WTC11 (cell line): Measurements from ENCODE around the gene CTRB1. TPM values are rescaled to one million over a fixed set of nuclear protein-coding genes. Genes with fewer than 3 reads are reported as not detected.

Experiments used
- ATAC-seq: fragments of 200-7000 bp; cut with Tn5 transposase; 2 replicates; pipeline ENCODE4 v1.10.0; 2021; ENCODE audit warnings: mild to moderate bottlenecking, moderate library complexity
- CTCF ChIA-PET: fragments of 300-600 bp; sonication (Branson Sonifier 250); formaldehyde crosslinking; loops from one replicate; lab custom pipeline; 2021; ENCODE audit warnings: antibody characterized with exemption; lab: Charles Lee
- POLR2A ChIA-PET: fragments of 350-600 bp; sonication (Branson Sonifier 250); formaldehyde crosslinking; loops from one replicate; lab custom pipeline; 2021; ENCODE audit warnings: antibody characterized with exemption; lab: Charles Lee
- DNase-seq: peaks from one replicate; pipeline ENCODE4 v3.0.0; 2021; ENCODE audit warnings: low spot score
- H3K27ac Mint-ChIP-seq: 2 replicates; pipeline ENCODE4 v1.8.0; 2021; ENCODE audit warnings: mixed read lengths
- H3K27me3 Mint-ChIP-seq: 2 replicates; pipeline ENCODE4 v1.8.0; 2021; ENCODE audit warnings: low read depth, mild to moderate bottlenecking, moderate library complexity, mixed read lengths
- H3K36me3 Mint-ChIP-seq: 2 replicates; pipeline ENCODE4 v1.8.0; 2021; ENCODE audit warnings: mixed read lengths
- H3K4me1 Mint-ChIP-seq: 2 replicates; pipeline ENCODE4 v1.8.0; 2022; ENCODE audit warnings: mixed read lengths
- H3K4me3 Mint-ChIP-seq: 2 replicates; pipeline ENCODE4 v1.8.0; 2021; ENCODE audit warnings: mild to moderate bottlenecking, moderate library complexity, mixed read lengths
- H3K9me3 Mint-ChIP-seq: 2 replicates; pipeline ENCODE4 v1.8.0; 2021; ENCODE audit warnings: mixed read lengths
- AR ChIP-seq: fragments of 250-450 bp; sonication (Bioruptor Pico); IDR thresholded peaks from 2 replicates; pipeline ENCODE4 v1.9.0; 2021; ENCODE audit warnings: mild to moderate bottlenecking
- ATF1 ChIP-seq: sonication (generic); formaldehyde crosslinking; IDR thresholded peaks from 2 replicates; pipeline ENCODE4 v1.8.1; 2023; ENCODE audit warnings: mild to moderate bottlenecking, moderate library complexity, missing genetic modification reagents
- ATF2 ChIP-seq: sonication (generic); formaldehyde crosslinking; IDR thresholded peaks from 2 replicates; pipeline ENCODE4 v1.8.1; 2022; ENCODE audit warnings: low read depth, missing genetic modification reagents, borderline replicate concordance
- CREB1 ChIP-seq: sonication (generic); formaldehyde crosslinking; IDR thresholded peaks from 2 replicates; pipeline ENCODE4 v1.8.0; 2023; ENCODE audit warnings: mild to moderate bottlenecking, missing genetic modification reagents
- ELF4 ChIP-seq: sonication (generic); formaldehyde crosslinking; IDR thresholded peaks from 2 replicates; pipeline ENCODE4 v1.8.1; 2022; ENCODE audit warnings: low read depth, mild to moderate bottlenecking, moderate library complexity, missing genetic modification reagents
- ERG ChIP-seq: fragments of 250-450 bp; sonication (Bioruptor Pico); IDR thresholded peaks from 2 replicates; pipeline ENCODE4 v1.8.0; 2021; ENCODE audit warnings: mild to moderate bottlenecking
- FOXJ3 ChIP-seq: sonication (generic); formaldehyde crosslinking; IDR thresholded peaks from 2 replicates; pipeline ENCODE4 v1.9.0; 2021; ENCODE audit warnings: missing genetic modification reagents, mild to moderate bottlenecking, borderline replicate concordance
- GABPB1 ChIP-seq: sonication (generic); formaldehyde crosslinking; IDR thresholded peaks from 2 replicates; pipeline ENCODE4 v1.8.1; 2023; ENCODE audit warnings: mild to moderate bottlenecking, missing genetic modification reagents
- KAT7 ChIP-seq: sonication (generic); formaldehyde crosslinking; IDR thresholded peaks from 2 replicates; pipeline ENCODE4 v1.8.1; 2023; ENCODE audit warnings: missing genetic modification reagents, mild to moderate bottlenecking, borderline replicate concordance
- NFE2L1 ChIP-seq: sonication (generic); formaldehyde crosslinking; IDR thresholded peaks from 2 replicates; pipeline ENCODE4 v1.8.1; 2023; ENCODE audit warnings: missing genetic modification reagents
- OVOL2 ChIP-seq: fragments of 250-450 bp; sonication (Bioruptor Pico); IDR thresholded peaks from 2 replicates; pipeline ENCODE4 v1.9.0; 2021; ENCODE audit warnings: mild to moderate bottlenecking, borderline replicate concordance
- SMAD3 ChIP-seq: sonication (generic); formaldehyde crosslinking; IDR thresholded peaks from 2 replicates; pipeline ENCODE4 v1.8.0; 2022; ENCODE audit warnings: missing genetic modification reagents, mild to moderate bottlenecking, borderline replicate concordance
- ZMAT4 ChIP-seq: fragments of 250-450 bp; sonication (Bioruptor Pico); IDR thresholded peaks from 2 replicates; pipeline ENCODE4 v1.9.0; 2021; ENCODE audit warnings: mild to moderate bottlenecking
- ZNF121 ChIP-seq: sonication (generic); formaldehyde crosslinking; IDR thresholded peaks from 2 replicates; pipeline ENCODE4 v1.8.0; 2023; ENCODE audit warnings: missing genetic modification reagents
- ZNF232 ChIP-seq: sonication (generic); formaldehyde crosslinking; IDR thresholded peaks from 2 replicates; pipeline ENCODE4 v1.8.0; 2022; ENCODE audit warnings: mild to moderate bottlenecking, missing genetic modification reagents
- ZNF532 ChIP-seq: fragments of 250-450 bp; sonication (Bioruptor Pico); IDR thresholded peaks from 2 replicates; pipeline ENCODE4 v1.9.0; 2021; ENCODE audit warnings: mild to moderate bottlenecking, borderline replicate concordance
- total RNA-seq: library from RNA; stranded (reverse); gene quantifications from 3 replicates; pipeline ENCODE4 v1.2.3, GENCODE V29; 2021
- TF ChIP-seq, protein P1 (sequence below): sonication (generic); formaldehyde crosslinking; IDR thresholded peaks from 2 replicates; pipeline ENCODE4 v1.8.0; 2022; ENCODE audit warnings: mild to moderate bottlenecking, missing genetic modification reagents
- TF ChIP-seq, protein P2 (sequence below): sonication (generic); formaldehyde crosslinking; IDR thresholded peaks from 2 replicates; pipeline ENCODE4 v1.8.0; 2023; ENCODE audit warnings: mild to moderate bottlenecking, missing genetic modification reagents

Gene CTRB1
- total RNA-seq, 1 experiment from 2014 or later: 3.9 TPM

- no peak for ATAC-seq
- H3K4me1 Mint-ChIP-seq: peaks cover 51% of the 10 kb centered on the region
- 0 out of 2 replicates have a peak, but pooled peaks cover 3% of the 10 kb centered on the region for H3K36me3 Mint-ChIP-seq
- no peaks in the 10 kb centered on the region for H3K27me3 Mint-ChIP-seq
- peak overlapping the region; percentile 76; the same call in 1 of the 2 replicates for H3K4me3 Mint-ChIP-seq
- POLR2A ChIA-PET: interaction anchor here (7.0 kb wide), 1 partner anchor 9 kb away, joined by 57 read pairs; no protein-coding TSS in a partner anchor
- no peaks in the 10 kb centered on the region for H3K9me3 Mint-ChIP-seq
- TF ChIP-seq ZNF232 (CRISPR knock-in tag): no peak
- TF ChIP-seq ZNF121: no peak
- no peak for TF ChIP-seq ZNF532
- TF ChIP-seq OVOL2 (CRISPR knock-in tag): no peak
- no peak for DNase-seq
- CTCF ChIA-PET: interaction anchor here (1.0 kb wide), 1 partner anchor 30 kb away, joined by 3 read pairs; no protein-coding TSS in a partner anchor
- H3K27ac Mint-ChIP-seq: peak overlapping the region; percentile 55; the same call in 1 of the 2 replicates
Measured at GRCh38 chr16:75263291-75263962, 44.6 kb downstream of the CTRB1 start.

- ChIA-PET POLR2A (interaction anchor here (0.6 to 7.0 kb wide), 2 partner anchors 10 to 14 kb away, joined by 3 to 57 read pairs; no protein-coding TSS in a partner anchor), CTCF (interaction anchor here (1.0 kb wide), 1 partner anchor 30 kb away, joined by 3 read pairs; no protein-coding TSS in a partner anchor)
- DNase-seq (no peak), ATAC-seq (no peak)
- 0 out of 2 replicates have a peak, but pooled peaks cover 3% of the 10 kb centered on the region for H3K36me3 Mint-ChIP-seq
- peak overlapping the region; percentile 49 for H3K27ac Mint-ChIP-seq
- no peaks in the 10 kb centered on the region for H3K9me3 Mint-ChIP-seq
- H3K4me1 Mint-ChIP-seq: peaks cover 46% of the 10 kb centered on the region
- H3K4me3 Mint-ChIP-seq: peak overlapping the region; percentile 76
- no peaks in the 10 kb centered on the region for H3K27me3 Mint-ChIP-seq
- TF ChIP-seq, protein P1, sequence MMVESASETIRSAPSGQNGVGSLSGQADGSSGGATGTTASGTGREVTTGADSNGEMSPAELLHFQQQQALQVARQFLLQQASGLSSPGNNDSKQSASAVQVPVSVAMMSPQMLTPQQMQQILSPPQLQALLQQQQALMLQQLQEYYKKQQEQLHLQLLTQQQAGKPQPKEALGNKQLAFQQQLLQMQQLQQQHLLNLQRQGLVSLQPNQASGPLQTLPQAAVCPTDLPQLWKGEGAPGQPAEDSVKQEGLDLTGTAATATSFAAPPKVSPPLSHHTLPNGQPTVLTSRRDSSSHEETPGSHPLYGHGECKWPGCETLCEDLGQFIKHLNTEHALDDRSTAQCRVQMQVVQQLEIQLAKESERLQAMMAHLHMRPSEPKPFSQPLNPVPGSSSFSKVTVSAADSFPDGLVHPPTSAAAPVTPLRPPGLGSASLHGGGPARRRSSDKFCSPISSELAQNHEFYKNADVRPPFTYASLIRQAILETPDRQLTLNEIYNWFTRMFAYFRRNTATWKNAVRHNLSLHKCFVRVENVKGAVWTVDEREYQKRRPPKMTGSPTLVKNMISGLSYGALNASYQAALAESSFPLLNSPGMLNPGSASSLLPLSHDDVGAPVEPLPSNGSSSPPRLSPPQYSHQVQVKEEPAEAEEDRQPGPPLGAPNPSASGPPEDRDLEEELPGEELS (CRISPR knock-in tag): no peak
- TF ChIP-seq SMAD3 (CRISPR knock-in tag) (no peak), CREB1 (CRISPR knock-in tag) (no peak), ATF1 (no peak), GABPB1 (no peak), NFE2L1 (CRISPR knock-in tag) (no peak), KAT7 (CRISPR knock-in tag) (no peak), FOXJ3 (CRISPR knock-in tag) (no peak), ZMAT4 (CRISPR knock-in tag) (no peak), AR (CRISPR knock-in tag) (no peak), ATF2 (CRISPR knock-in tag) (no peak), ELF4 (no peak), ERG (no peak), OVOL2 (CRISPR knock-in tag) (no peak)
- TF ChIP-seq, protein P2, sequence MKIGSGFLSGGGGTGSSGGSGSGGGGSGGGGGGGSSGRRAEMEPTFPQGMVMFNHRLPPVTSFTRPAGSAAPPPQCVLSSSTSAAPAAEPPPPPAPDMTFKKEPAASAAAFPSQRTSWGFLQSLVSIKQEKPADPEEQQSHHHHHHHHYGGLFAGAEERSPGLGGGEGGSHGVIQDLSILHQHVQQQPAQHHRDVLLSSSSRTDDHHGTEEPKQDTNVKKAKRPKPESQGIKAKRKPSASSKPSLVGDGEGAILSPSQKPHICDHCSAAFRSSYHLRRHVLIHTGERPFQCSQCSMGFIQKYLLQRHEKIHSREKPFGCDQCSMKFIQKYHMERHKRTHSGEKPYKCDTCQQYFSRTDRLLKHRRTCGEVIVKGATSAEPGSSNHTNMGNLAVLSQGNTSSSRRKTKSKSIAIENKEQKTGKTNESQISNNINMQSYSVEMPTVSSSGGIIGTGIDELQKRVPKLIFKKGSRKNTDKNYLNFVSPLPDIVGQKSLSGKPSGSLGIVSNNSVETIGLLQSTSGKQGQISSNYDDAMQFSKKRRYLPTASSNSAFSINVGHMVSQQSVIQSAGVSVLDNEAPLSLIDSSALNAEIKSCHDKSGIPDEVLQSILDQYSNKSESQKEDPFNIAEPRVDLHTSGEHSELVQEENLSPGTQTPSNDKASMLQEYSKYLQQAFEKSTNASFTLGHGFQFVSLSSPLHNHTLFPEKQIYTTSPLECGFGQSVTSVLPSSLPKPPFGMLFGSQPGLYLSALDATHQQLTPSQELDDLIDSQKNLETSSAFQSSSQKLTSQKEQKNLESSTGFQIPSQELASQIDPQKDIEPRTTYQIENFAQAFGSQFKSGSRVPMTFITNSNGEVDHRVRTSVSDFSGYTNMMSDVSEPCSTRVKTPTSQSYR (CRISPR knock-in tag): no peak
Measured at GRCh38 chr16:75263963-75264445, 45.2 kb downstream of the CTRB1 start.
